ENCODE data around the gene PLET1.

- no peak for TF ChIP-seq EZH2 (IDR thresholded peaks at IDR 0.05; ENCODE audit: borderline replicate concordance, low read length)
- no peak for TF ChIP-seq CTCF (IDR thresholded peaks at IDR 0.05; ENCODE audit: low read length)
Observed at GRCh38 chr11:112267188-112267591, 6.5 kb upstream of the PLET1 start.
